Lower lobe of right lung (tissue), 1 donor: ENCODE data around the gene NSUN6. TPM values are rescaled to one million over a fixed set of nuclear protein-coding genes. Genes with fewer than 3 reads are reported as not detected.

Experiments
- total RNA-seq: library from RNA; stranded (reverse); fragmentation: NEBNext Ultra II Directional; extraction: Animal tissue kit (Norgen Biotek cat#: 25700); gene quantifications from one replicate; pipeline ENCODE4 v1.2.1, GENCODE V29; 2021
- donor health status: DM: no; HTN: yes; CAD: no; lungs with severe emphysema.

NSUN6 gene
- total RNA-seq, 1 donor from 2014 or later, result 13.1 TPM

Other genes with a start within 250 kb of the NSUN6 start
- 10.6 TPM for gene ARL5B, start 7.8 kb upstream of the NSUN6 start, total RNA-seq